ENCODE results near the gene ANKRD40.

GRCh38 chr17:50689251-50689650 is 18.5 kb downstream of the ANKRD40 start:
- no peak for TF ChIP-seq CTCF (IDR thresholded peaks at IDR 0.05)
- TF ChIP-seq POLR2A (IDR thresholded peaks at IDR 0.05) = no peak
